H1 (cell line): Measurements from ENCODE around the gene FGD6.

Experiments
- ASH2L ChIP-seq: fragments of 200-600, 300-600 bp; sonication (generic); IDR thresholded peaks from one replicate; pipeline ENCODE4 v1.7.1; 2017; ENCODE audit warnings: low read length
- CHD1 ChIP-seq: IDR thresholded peaks from 2 replicates; pipeline ENCODE4 v1.6.1; 2012; ENCODE audit warnings: low read depth, low read length, improper control_type of control experiment
- CTCF ChIP-seq, 3 experiments: IDR thresholded peaks; 1 replicate in 2 of 3; 2 replicates in 1 of 3; pipeline versions ENCODE4 v1.5.1 to v1.6.1; 2011; ENCODE audit warnings: low read length in 3 of 3, mild to moderate bottlenecking in 3 of 3, inconsistent platforms in 2 of 3, low read depth in 1 of 3, moderate library complexity in 1 of 3; ENCODE audit not compliant: insufficient read depth in 1 of 3; ENCODE audit errors: control extremely low read depth in 1 of 3
- EP300 ChIP-seq, 2 experiments: IDR thresholded peaks; 1 replicate in 1 of 2; 2 replicates in 1 of 2; pipeline ENCODE4 v1.6.1; 2011 to 2012; ENCODE audit warnings: low read depth in 2 of 2, low read length in 2 of 2, mild to moderate bottlenecking in 2 of 2, borderline replicate concordance in 1 of 2, inconsistent platforms in 1 of 2, moderate library complexity in 1 of 2
- MAX ChIP-seq: IDR thresholded peaks from 2 replicates; pipeline ENCODE4 v1.6.1; 2012; ENCODE audit warnings: inconsistent platforms
- PHF8 ChIP-seq: fragments of 200-600 bp; sonication (generic); conservative IDR thresholded peaks from 2 replicates; pipeline ENCODE4 v1.7.1; 2012; ENCODE audit warnings: low read depth, mild to moderate bottlenecking, inconsistent platforms, low read length, moderate library complexity
- POLR2A ChIP-seq, 2 experiments: IDR thresholded peaks; 1 replicate in 1 of 2; 2 replicates in 1 of 2; pipeline ENCODE4 v1.6.1; 2011; ENCODE audit warnings: low read depth in 2 of 2, low read length in 2 of 2, mild to moderate bottlenecking in 2 of 2; ENCODE audit errors: control extremely low read depth in 1 of 2
- SP2 ChIP-seq: IDR thresholded peaks from 2 replicates; pipeline ENCODE4 v1.6.1; 2012; ENCODE audit warnings: mild to moderate bottlenecking, low read length, inconsistent platforms
- TAF1 ChIP-seq: IDR thresholded peaks from 2 replicates; pipeline ENCODE4 v1.6.1; 2011; ENCODE audit warnings: mild to moderate bottlenecking, low read depth, low read length

- no peak for TF ChIP-seq POLR2A (IDR thresholded peaks at IDR 0.05; ENCODE audit: control extremely low read depth in 1 of 2, low read depth in 2 of 2, low read length in 2 of 2)
- no peak for TF ChIP-seq SP2
- TF ChIP-seq TAF1: no peak
- TF ChIP-seq EP300 (IDR thresholded peaks at IDR 0.05; ENCODE audit: borderline replicate concordance in 1 of 2, low read depth in 2 of 2, low read length in 2 of 2): no peak
- TF ChIP-seq CTCF (IDR thresholded peaks at IDR 0.05; ENCODE audit: control extremely low read depth in 1 of 3, insufficient read depth in 1 of 3, low read depth in 1 of 3, low read length in 3 of 3): no peak
- TF ChIP-seq MAX: no peak
- no peak for TF ChIP-seq ASH2L
- TF ChIP-seq PHF8: no peak
- TF ChIP-seq CHD1: no peak
Measured at GRCh38 chr12:95177201-95177768, 40.0 kb downstream of the FGD6 start.
